HG03097 (cell line): ENCODE measurements around the gene TMEM203.
"Not testable (repeated sequence)": the region's sequence is repeated elsewhere in the genome, so short reads cannot be mapped to it uniquely, and the experiment has no call there.

Experiments
- ATAC-seq: cut with Tn5 transposase; IDR thresholded peaks from one replicate; pipeline ENCODE4 v1.9.1; 2021; ENCODE audit not compliant: unreplicated experiment, low FRiP score

TMEM203 gene

GRCh38 chr9:137242269-137243203 is 37.1 kb upstream of the TMEM203 start:
- ATAC-seq = no peak

- ATAC-seq = peak; percentile 4
These were observed 36.2 kb upstream of the TMEM203 start for GRCh38 chr9:137241490-137242268.

GRCh38 chr9:137240841-137241489 is 35.5 kb upstream of the TMEM203 start, which contains the start of gene TUBB4B:
Gene TUBB4B (plus strand): TSS chr9:137241287. CDS start chr9:137241361, 74 bp downstream.
- peak; percentile 71 for ATAC-seq

GRCh38 chr9:137240318-137240840 is 34.9 kb upstream of the TMEM203 start:
- ATAC-seq = peak; percentile 28

GRCh38 chr9:137239541-137240200 is 34.2 kb upstream of the TMEM203 start:
- not testable (repeated sequence) for ATAC-seq

GRCh38 chr9:137237759-137238726 is 32.6 kb upstream of the TMEM203 start:
- no peak for ATAC-seq

GRCh38 chr9:137236936-137237421 is 31.5 kb upstream of the TMEM203 start:
- ATAC-seq = no peak

- no peak for ATAC-seq
These were observed 30.9 kb upstream of the TMEM203 start for GRCh38 chr9:137236238-137236935.

- no peak for ATAC-seq
These were observed 30.2 kb upstream of the TMEM203 start for GRCh38 chr9:137235424-137236237.

- ATAC-seq = no peak
These were observed 29.4 kb upstream of the TMEM203 start for GRCh38 chr9:137234758-137235423.

- ATAC-seq = no peak
These were observed 28.7 kb upstream of the TMEM203 start for GRCh38 chr9:137234055-137234697.

- ATAC-seq = no peak
These were observed 27.9 kb upstream of the TMEM203 start for GRCh38 chr9:137233143-137233980.

- no peak for ATAC-seq
These were observed 27.1 kb upstream of the TMEM203 start for GRCh38 chr9:137232510-137232909.

- ATAC-seq = no peak
These were observed 26.7 kb upstream of the TMEM203 start for GRCh38 chr9:137232101-137232500.

GRCh38 chr9:137231372-137232039 is 26.1 kb upstream of the TMEM203 start:
- ATAC-seq = no peak
